Dedifferentiated amniotic fluid mesenchymal stem cell (primary cell): ENCODE measurements around the gene KNCN.

Experiments used
- DNase-seq: peaks from one replicate; pipeline ENCODE4 v3.0.0-alpha.2; 2016; ENCODE audit errors: extremely low spot score

Gene KNCN

GRCh38 chr1:46525253-46525983 lies 26.0 kb downstream of the KNCN start:
- no peak for DNase-seq

DNA sequence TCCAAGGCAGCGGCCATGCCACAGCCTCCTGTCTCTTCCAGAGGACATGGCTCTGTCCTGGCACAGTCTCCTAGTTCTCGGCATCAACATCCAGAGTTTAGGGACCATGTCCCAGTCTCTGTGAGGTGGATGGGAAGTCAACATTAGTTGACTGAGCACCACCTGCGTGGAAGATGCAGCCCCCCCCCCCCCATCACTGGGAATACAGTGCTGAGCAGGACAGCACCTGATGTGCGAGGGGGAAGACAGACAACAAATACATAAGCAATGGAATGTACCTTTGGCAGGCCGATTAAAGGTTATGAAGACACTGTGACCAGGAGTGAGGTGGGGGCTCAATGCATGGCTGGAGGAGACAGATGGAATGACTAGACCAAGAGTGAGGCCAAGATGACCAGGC lies 26.6 kb downstream of the KNCN start:
- DNase-seq, result no peak

- DNase-seq, result no peak
Measured at GRCh38 chr1:46523496-46524353, 27.7 kb downstream of the KNCN start.

DNA sequence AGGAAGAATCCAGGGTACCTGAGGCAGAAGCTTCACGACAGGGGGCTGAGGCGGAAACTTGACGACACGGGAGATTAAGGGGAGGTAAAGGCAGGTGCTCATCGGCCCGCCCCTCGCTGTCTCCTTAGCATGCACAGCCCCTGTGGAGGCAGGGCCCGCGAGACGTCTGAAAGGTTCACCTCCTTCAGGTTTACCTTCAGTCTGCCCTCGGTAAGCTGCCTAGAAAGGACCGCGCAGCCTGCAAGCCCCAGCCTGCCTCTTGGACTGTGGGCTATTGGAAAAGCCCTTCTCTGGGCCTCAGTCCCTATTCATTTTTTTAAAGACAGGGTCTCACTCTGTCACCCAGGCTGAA lies 28.5 kb downstream of the KNCN start:
- DNase-seq, result no peak

- no peak for DNase-seq
Measured at GRCh38 chr1:46522184-46522968, 29.1 kb downstream of the KNCN start.

DNA sequence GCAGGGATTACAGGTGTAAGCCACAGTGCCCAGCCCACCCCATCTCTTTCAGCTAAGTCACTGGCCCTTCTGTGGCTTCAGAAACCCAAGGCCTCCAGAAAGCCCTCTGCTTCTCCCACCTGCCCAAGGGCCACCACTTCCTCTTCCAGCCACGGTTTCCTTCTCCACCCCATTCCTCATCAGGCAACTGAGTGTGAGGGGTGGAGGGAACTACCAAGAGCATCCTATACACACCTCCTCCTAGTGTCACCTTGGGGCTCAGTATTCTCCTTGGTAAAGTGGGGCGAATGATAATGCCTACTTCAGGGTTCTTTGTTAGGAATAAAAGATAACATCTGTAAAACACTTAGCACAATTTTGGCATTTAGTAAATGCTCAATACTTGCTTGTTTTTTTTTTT lies 30.0 kb downstream of the KNCN start:
- no peak for DNase-seq

DNA sequence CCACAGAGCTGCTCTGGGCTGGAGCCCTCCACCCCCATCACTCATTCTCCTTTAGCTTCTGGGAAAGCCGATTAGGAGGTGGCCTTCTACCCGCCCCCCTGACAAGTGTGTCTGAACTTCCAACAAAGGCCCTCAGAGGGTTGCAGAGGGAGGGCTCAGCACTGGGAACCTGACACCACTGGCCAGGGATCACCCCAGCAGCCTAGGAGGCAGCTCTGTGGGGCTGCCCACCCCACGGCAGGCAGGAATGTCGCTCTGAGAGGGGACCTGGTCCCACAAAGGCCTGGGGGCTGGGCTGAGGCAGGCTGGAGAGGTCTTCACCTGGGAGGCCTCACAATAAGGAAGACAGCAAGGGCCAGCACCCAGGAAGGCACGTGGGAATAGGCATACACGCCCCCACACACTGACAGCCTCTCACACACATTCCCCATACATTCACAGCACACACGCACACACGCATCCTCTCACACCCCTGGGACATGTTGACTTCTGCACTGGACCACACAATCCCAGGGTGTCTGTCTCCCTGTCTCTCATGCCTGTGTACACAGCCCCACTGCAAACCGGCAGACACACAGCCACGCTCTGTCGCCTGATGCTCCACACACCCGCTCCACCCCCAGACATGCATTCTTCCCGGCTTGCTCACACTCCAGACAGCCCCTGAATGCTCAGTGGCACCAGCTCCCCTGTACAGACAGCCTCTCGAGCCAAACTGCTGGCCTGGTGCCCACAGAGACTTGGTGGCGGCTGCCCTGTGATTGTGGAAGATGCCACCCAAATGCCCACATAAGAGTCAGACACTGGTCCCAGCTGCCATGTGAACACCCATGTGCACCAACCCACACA lies 31.2 kb downstream of the KNCN start:
- peak; percentile 73 for DNase-seq

- no peak for DNase-seq
Measured at GRCh38 chr1:46519209-46519608, 32.2 kb downstream of the KNCN start.

DNA sequence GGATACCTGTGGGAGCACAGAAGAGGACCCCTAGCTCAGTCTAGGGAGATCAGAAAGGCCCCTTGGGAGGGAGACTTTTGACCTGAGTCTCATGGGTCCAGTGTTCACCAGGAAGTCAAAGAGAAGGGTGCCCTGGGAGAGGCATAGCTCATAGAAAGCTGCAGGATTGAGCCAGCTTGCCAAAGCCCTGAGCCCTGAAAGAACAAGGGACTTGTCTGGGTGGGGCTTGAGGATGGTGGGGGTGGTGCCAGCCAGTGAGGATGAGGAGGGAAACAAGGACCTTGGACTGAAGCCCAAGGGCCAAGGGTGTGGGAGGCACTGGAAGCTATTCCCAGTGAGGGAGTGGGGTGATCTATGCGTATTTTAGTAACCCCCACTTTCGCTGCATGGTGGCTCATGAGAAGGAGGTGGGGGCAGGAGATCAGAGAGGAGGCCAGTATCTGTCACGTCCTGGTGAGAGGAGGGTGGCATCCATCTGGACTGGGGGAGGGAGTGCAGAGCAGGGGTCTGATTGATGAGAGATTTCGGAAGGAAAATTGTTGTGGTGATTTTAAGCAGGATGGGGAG lies 33.4 kb downstream of the KNCN start:
- no peak for DNase-seq

DNA sequence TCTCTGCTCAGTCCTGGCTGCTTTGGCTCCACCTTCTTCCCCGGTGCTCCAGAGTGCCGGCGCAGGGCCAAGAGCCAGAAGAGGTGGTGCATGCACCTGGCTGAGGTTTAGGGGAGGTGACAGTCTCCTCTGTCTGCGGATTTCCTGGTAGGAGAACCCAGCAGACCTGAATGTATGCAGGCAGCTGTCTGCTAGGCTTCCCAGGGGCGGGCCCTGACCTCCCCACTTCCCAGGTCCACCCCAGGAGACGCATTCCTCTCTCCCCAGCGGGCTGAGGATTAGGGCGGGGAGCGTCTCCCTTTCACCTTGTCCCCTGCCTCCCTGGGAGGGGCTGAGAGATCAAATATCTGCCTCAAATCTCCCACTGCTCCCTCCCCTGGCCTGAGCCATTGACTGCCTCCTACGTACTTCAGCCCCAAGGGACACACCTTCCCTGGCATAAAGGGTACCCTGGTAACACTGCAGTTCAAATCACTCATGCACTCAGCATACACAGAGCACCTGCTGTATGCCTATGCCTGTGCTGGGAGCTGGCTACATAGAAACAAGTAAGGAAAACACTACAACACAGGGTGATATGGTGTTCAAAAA lies 34.3 kb downstream of the KNCN start:
- DNase-seq, result no peak

DNA sequence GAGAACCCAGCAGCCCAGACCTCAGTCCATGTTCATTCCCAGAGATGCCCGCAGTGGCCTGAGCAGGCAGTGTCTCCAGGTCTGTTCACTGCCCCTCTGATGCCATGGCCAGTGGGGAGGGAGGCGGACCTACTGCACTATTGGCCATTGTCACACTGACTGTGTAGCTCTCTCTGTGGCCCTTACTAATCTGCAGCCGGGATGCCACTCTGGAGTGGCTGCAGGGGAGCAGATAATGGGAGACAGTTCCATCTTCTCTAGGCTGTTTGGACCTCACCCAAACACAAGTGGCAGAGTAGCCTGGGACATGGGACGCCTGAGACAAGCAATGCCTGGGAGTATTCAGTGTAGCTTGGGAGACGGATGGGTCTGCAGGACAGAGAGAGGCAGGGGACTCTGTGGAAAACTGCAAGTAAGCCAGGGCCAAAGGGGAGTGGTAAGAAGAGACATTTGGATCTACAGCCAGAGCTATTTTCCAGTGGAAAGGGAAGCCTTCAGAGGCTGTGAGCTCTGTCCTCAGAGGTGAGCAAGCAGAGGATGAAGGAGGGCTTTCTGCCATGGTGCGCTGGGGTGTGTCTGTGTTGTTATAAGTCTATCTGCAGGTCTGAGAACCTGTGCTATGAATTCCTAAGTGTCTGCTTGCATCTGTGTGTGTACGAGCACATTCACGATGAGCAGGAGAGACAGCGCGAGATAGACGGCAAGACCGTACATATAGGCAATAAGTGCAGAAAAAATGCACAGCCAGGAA lies 35.1 kb downstream of the KNCN start:
- DNase-seq, result no peak

GRCh38 chr1:46515576-46515975 lies 35.9 kb downstream of the KNCN start:
- DNase-seq, result no peak

DNA sequence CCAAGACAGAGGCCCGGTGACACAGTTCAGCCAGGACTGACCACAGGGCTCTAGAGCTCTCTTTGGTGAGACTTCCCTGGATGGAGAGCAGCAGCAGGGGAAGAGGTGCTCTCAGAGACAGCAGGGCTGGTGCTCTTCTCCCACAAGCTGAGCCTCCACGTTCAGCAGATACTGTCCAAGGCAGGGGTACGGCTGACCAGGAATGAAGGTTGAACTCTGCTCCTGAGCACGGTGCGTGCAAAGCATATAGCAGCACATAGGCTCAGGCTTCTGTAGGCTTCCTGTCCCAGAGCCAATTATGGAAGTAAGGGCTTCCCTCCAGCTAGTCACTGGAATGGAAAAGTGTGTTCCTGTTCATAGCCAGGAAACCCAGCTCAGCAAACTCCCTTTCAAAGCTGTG lies 37.9 kb downstream of the KNCN start:
- DNase-seq, result no peak

GRCh38 chr1:46512792-46513190 lies 38.7 kb downstream of the KNCN start:
- no peak for DNase-seq

DNA sequence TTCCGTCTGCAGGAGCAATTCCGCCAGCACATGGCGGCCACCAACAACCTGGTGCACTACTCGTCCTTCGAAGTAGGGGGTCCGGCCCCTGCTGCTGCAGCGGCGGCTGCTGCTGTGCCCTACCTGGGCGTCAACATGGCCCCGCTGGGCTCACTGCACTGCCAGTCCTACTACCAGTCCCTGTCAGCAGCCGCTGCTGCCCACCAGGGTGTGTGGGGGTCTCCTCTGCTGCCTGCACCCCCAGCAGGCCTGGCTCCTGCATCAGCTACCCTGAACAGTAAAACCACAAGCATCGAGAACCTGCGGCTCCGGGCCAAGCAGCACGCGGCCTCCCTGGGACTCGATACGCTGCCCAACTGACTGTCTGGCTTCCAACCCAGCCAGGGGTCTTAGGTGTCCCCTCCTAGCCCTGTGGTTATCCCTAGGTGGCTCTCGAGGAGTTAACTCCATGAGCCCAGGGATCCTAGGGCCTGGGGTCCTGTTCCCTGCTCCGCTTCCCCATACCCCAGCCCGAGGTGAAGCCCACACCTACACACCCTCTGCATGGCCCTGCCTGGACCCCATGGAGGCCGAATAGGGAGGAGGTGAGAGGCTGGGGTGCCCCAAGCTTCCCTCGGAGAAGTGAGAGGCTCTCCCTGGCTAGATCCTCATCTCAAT lies 39.2 kb downstream of the KNCN start:
- no peak for DNase-seq

DNA sequence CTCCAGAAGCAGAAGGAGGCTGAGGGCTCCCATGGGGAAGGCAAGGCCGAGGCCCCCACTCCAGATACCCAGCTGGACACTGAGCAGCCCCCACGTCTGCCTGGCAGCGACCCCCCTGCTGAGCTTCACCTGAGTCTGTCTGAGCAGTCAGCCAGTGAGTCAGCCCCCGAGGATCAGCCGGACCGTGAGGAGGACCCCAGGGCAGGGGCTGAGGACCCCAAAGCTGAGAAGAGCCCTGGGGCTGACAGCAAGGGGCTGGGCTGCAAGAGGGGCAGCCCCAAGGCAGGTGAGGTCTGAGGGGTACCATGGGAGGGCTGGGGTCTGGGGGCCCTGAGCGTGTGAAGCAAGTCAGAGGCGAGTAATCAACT lies 40.5 kb downstream of the KNCN start:
- no peak for DNase-seq

DNA sequence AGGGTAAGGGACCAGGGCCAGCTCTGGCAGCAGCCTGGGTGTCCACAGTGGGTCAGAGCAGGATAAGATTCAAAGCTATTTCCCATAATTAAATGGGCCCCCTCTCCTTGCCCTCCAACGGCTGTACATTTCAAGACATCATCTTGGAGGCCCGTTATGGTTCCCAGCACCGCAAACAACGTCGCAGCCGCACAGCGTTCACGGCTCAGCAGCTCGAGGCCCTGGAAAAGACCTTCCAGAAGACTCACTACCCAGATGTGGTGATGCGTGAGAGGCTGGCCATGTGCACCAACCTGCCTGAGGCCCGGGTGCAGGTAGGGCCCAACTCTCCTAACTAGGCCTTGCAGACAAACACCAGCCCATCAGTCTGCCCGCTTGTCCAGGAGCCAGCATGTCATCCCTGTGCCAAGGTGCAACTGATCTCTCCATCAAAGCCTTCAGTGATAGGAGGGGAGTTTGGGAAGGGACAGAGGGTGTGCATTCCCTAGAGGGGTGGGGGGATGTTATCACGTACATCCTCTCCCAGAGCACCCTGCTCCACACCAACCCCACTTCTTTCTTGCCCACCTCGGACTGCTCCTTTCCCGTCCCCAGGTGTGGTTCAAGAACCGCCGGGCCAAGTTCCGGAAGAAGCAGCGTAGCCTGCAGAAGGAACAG lies 41.0 kb downstream of the KNCN start:
- no peak for DNase-seq

DNA sequence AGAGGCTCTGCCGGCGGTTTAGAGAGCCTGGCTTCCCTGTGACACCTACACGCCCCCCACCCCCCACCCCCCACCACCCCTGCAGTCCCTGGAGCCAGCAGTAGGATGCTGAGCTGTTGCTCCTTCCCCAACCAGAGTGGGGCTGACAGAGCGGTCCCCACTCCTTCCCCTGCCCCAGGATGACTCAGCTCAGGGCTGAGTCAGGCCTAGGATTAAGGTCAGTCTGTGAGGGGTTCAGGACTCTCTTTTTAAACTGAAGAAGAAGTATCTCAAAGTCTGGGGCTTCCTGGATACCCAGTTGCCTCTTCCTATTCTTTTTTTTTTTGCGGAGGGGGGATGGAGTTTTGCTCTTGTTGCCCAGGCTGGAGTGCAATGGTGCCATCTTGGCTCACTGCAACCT lies 42.7 kb downstream of the KNCN start:
- DNase-seq, result no peak
